D341Med (cell line): ENCODE results near the gene GEN1.

Experiments used
- DNase-seq: peaks from one replicate; pipeline ENCODE4 v3.0.0; 2012; ENCODE audit warnings: low spot score

Gene GEN1

DNA sequence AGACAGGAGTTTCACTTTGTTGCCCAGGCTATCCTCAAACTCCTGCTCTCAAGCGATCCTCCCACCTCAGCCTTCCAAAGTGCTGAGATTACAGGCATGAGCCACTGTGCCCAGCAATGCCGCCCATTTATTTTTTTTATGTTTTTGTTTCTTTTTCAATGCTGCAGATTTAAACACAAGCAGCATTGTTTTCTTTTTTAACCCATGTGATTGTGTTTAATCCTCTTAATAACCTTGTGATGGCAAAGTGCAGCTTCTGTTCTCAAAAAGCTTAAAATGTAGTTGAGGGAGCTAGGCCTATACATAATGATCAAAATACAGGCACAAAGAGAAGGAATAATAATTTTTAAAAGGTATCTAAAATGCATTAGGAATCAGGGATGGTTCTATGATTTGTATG lies 73.8 kb downstream of the GEN1 start:
- no peak for DNase-seq

DNA sequence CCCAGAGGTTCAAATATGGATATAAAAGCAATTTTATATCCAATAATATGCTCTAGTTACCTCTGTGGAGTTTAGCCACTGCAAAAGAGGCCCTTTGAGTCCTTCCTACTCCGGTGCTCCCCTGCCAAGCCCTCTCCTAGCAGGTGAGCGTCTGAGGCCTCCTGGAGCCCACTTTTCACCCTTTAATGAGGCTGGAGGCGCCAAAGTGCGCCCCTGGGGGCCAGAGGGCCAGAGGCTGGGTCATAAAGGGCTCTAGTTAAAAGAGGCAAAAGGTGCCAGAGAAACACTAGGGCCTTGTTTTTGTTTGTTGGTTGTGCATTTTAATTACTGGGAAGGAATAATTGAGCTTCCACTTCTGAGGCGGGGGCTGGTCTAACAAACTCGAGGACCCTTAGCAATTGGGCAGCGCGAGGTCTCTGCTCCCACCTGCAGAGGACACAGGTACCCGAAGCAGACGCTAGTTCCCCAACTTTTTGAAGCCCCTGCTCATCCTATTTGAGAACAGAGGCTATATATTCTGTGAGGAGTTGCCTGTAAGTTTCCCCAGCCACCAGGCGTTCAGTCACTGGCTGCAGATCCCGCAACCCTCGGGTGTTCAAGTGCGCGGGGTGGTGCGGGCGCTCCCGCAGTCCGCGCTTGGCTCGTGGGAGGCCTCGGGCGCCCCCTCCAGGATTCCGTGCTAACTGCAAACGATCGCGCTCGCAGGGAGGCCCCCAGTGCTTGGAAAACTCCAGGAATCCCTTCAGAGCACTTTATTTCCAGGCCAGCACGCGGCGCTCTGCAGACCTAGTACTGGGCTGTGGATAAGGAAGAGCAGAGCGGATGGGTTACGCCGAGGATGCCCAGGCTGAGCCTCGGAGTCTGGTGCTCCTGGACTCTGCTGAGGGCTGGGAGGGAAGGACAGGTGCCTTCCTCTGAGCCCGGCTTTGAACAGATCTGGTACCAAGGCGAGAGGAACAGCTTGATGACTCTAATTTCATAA lies 76.4 kb downstream of the GEN1 start:
- peak; percentile 90 for DNase-seq

DNA sequence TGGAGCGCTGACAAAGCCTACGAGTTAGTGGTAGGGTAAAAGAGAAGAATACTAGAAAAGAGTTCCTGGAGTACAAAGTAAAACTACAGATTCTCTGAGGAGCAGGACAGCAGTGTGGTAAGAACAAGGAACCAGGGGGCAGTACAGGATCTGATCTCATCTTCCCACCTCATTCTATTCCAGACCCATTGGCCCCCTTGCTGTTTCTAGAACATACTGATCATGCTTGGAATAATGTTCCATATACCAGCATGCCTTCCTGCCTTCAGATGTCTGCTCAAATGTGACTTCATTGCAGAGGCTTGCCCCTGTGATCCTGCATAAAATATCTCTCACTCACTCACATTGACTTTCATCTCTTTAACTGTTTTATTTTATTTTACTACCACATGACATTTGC lies 81.6 kb downstream of the GEN1 start:
- no peak for DNase-seq
